DND-41 (cell line): ENCODE results near the gene SLC25A21.

ENCODE experiments used
- EZH2 ChIP-seq: IDR thresholded peaks from 3 replicates; pipeline ENCODE4 v1.6.1; 2012; ENCODE audit warnings: borderline replicate concordance, low read depth, mild to moderate bottlenecking, moderate library complexity, low read length, inconsistent platforms; ENCODE audit not compliant: severe bottlenecking
- TF ChIP-seq, protein P1 (sequence below): IDR thresholded peaks from 2 replicates; pipeline ENCODE4 v1.5.1; 2012; ENCODE audit warnings: borderline replicate concordance, low read length, moderate library complexity, mild to moderate bottlenecking; ENCODE audit not compliant: poor library complexity, severe bottlenecking; ENCODE audit errors: extremely low read depth

DNA sequence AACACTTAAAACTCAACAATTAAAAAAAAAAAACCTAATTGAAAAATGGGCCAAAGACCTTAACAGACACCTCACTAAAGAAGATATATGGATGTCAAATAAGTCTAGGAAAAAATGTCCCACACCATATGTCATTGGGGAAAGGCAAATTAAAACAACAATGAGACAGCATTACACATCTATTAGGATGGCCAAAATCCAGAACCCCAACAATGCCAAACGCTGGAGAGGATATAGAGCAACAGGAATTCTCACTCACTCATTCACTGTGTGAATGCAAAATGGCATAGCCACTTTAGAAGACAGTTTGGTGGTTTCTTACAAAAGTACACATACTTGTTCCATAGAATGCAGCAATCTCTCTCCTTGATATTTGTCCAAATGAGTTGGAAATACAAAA lies 173.7 kb downstream of the SLC25A21 start:
- no peak for TF ChIP-seq EZH2
- TF ChIP-seq, protein P1, sequence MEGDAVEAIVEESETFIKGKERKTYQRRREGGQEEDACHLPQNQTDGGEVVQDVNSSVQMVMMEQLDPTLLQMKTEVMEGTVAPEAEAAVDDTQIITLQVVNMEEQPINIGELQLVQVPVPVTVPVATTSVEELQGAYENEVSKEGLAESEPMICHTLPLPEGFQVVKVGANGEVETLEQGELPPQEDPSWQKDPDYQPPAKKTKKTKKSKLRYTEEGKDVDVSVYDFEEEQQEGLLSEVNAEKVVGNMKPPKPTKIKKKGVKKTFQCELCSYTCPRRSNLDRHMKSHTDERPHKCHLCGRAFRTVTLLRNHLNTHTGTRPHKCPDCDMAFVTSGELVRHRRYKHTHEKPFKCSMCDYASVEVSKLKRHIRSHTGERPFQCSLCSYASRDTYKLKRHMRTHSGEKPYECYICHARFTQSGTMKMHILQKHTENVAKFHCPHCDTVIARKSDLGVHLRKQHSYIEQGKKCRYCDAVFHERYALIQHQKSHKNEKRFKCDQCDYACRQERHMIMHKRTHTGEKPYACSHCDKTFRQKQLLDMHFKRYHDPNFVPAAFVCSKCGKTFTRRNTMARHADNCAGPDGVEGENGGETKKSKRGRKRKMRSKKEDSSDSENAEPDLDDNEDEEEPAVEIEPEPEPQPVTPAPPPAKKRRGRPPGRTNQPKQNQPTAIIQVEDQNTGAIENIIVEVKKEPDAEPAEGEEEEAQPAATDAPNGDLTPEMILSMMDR: no peak
